ENCODE data around the gene ID1.

GRCh38 chr20:31638317-31638716 lies 33.2 kb downstream of the ID1 start:
- TF ChIP-seq TOX (CRISPR knock-in tag; IDR thresholded peaks at IDR 0.05; ENCODE audit: borderline replicate concordance) (no peak), ARNTL (CRISPR knock-in tag; IDR thresholded peaks at IDR 0.05; ENCODE audit: borderline replicate concordance, low read depth) (no peak), CSDC2 (CRISPR knock-in tag; IDR thresholded peaks at IDR 0.05) (no peak), CREB5 (CRISPR knock-in tag; IDR thresholded peaks at IDR 0.05; ENCODE audit: low read depth) (no peak), ZFP30 (CRISPR knock-in tag; IDR thresholded peaks at IDR 0.05) (no peak), ZFP3 (CRISPR knock-in tag; IDR thresholded peaks at IDR 0.05) (no peak), SNAI2 (CRISPR knock-in tag; IDR thresholded peaks at IDR 0.05) (no peak), GLIS3 (CRISPR knock-in tag; IDR thresholded peaks at IDR 0.05) (no peak), ZNF565 (CRISPR knock-in tag; conservative IDR thresholded peaks at IDR 0.05; ENCODE audit: low read depth) (no peak)
- TF ChIP-seq, protein P1, sequence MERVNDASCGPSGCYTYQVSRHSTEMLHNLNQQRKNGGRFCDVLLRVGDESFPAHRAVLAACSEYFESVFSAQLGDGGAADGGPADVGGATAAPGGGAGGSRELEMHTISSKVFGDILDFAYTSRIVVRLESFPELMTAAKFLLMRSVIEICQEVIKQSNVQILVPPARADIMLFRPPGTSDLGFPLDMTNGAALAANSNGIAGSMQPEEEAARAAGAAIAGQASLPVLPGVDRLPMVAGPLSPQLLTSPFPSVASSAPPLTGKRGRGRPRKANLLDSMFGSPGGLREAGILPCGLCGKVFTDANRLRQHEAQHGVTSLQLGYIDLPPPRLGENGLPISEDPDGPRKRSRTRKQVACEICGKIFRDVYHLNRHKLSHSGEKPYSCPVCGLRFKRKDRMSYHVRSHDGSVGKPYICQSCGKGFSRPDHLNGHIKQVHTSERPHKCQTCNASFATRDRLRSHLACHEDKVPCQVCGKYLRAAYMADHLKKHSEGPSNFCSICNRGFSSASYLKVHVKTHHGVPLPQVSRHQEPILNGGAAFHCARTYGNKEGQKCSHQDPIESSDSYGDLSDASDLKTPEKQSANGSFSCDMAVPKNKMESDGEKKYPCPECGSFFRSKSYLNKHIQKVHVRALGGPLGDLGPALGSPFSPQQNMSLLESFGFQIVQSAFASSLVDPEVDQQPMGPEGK (CRISPR knock-in tag; IDR thresholded peaks at IDR 0.05; ENCODE audit: borderline replicate concordance): no peak
- TF ChIP-seq, protein P2, sequence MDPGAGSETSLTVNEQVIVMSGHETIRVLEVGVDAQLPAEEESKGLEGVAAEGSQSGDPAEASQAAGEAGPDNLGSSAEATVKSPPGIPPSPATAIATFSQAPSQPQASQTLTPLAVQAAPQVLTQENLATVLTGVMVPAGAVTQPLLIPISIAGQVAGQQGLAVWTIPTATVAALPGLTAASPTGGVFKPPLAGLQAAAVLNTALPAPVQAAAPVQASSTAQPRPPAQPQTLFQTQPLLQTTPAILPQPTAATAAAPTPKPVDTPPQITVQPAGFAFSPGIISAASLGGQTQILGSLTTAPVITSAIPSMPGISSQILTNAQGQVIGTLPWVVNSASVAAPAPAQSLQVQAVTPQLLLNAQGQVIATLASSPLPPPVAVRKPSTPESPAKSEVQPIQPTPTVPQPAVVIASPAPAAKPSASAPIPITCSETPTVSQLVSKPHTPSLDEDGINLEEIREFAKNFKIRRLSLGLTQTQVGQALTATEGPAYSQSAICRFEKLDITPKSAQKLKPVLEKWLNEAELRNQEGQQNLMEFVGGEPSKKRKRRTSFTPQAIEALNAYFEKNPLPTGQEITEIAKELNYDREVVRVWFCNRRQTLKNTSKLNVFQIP (CRISPR knock-in tag; IDR thresholded peaks at IDR 0.05; ENCODE audit: borderline replicate concordance, low read depth): no peak
